Upper lobe of right lung (tissue), 1 donor: ENCODE results near the gene TGFBR3. TPM values are rescaled to one million over a fixed set of nuclear protein-coding genes. Genes with fewer than 3 reads are reported as not detected.

ENCODE experiments used
- ATAC-seq: fragments of 200-7000 bp; cut with Tn5 transposase; one replicate; pipeline ENCODE4 v1.9.1; 2020; ENCODE audit warnings: mild to moderate bottlenecking, moderate library complexity
- DNase-seq: peaks from one replicate; pipeline ENCODE4 v3.0.0-alpha.2; 2020
- H3K27ac ChIP-seq: fragments of 200-600 bp; one replicate; pipeline ENCODE4 v1.8.0; 2022
- H3K27me3 ChIP-seq: fragments of 200-600 bp; one replicate; pipeline ENCODE4 v1.8.0; 2022; ENCODE audit warnings: mild to moderate bottlenecking
- H3K36me3 ChIP-seq: fragments of 200-600 bp; one replicate; pipeline ENCODE4 v1.8.0; 2022
- H3K4me1 ChIP-seq: fragments of 200-600 bp; one replicate; pipeline ENCODE4 v1.8.0; 2022
- H3K4me3 ChIP-seq: fragments of 200-600 bp; one replicate; pipeline ENCODE4 v1.8.0; 2022; ENCODE audit warnings: mild to moderate bottlenecking
- H3K9me3 ChIP-seq: fragments of 200-600 bp; one replicate; pipeline ENCODE4 v1.8.0; 2022
- intact Hi-C: fragments of 100-400 bp; cut with DNase I; formaldehyde crosslinking; loops from one replicate; pipeline ENCODE4 v1.11.0; 2022
- total RNA-seq: library from RNA; stranded (reverse); fragmentation: NEBNext Ultra II Directional; extraction: Animal tissue kit (Norgen Biotek cat#: 25700); gene quantifications from one replicate; pipeline ENCODE4 v1.2.1, GENCODE V29; 2021
- TF ChIP-seq, protein P1 (sequence below): fragments of 200-600 bp; IDR thresholded peaks from one replicate; pipeline ENCODE4 v1.8.0; 2022; ENCODE audit warnings: antibody characterized with exemption
- donor health status: DM: no; HTN: yes; CAD: no; lungs with severe emphysema.

TGFBR3 gene
- total RNA-seq, 1 donor from 2014 or later: 55.9 TPM

DNA sequence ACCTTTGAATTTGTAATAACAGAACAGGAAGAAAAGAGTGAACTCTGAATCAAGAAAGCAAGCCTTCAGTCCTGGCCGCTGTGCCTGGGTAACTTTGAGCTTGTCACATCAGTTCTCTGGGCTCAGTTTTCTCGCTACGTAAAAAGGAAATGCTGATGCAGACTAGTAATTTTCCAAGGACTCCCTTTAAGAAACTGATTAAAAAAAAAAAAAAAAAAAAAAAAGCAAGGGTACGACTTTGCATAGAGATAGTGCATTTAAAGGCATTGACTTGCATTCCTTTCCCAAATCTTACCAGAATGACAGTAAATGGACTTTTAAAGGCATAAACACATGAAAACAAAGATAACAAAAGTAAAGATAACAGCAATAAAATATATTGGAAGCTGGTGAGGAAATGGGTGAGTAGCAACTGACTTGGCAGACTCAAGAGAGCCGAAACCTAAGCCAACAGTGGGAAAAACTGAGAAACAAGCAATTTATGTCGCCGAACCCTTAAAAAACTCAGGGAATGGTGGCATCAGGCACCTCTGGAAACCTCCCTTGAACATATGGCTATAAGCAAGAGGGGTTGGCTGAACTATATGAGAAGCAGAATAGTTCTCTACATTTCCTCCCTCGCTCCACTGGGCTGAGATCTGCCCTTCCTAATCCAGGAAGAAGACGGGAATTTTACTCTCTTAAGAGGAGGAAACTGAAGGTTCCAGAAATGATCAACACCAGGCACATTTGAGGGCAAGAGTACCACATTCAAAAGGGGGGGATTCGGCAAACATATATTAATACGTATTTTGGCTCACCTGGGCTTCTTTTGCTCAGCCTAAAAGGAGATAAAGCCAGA lies 196.1 kb downstream of the TGFBR3 start:
- peaks cover 45% of the 10 kb centered on the region for H3K4me1 ChIP-seq
- intact Hi-C loops: no loop called here
- ATAC-seq (no peak), DNase-seq (no peak)
- H3K27ac ChIP-seq: peak overlapping the region; percentile 37
- no peaks in the 10 kb centered on the region for H3K9me3 ChIP-seq
- peak overlapping the region; percentile 4 for H3K4me3 ChIP-seq
- H3K36me3 ChIP-seq: peaks cover 3% of the 10 kb centered on the region
- TF ChIP-seq, protein P1, sequence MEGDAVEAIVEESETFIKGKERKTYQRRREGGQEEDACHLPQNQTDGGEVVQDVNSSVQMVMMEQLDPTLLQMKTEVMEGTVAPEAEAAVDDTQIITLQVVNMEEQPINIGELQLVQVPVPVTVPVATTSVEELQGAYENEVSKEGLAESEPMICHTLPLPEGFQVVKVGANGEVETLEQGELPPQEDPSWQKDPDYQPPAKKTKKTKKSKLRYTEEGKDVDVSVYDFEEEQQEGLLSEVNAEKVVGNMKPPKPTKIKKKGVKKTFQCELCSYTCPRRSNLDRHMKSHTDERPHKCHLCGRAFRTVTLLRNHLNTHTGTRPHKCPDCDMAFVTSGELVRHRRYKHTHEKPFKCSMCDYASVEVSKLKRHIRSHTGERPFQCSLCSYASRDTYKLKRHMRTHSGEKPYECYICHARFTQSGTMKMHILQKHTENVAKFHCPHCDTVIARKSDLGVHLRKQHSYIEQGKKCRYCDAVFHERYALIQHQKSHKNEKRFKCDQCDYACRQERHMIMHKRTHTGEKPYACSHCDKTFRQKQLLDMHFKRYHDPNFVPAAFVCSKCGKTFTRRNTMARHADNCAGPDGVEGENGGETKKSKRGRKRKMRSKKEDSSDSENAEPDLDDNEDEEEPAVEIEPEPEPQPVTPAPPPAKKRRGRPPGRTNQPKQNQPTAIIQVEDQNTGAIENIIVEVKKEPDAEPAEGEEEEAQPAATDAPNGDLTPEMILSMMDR: no peak
- H3K27me3 ChIP-seq: no peaks in the 10 kb centered on the region

DNA sequence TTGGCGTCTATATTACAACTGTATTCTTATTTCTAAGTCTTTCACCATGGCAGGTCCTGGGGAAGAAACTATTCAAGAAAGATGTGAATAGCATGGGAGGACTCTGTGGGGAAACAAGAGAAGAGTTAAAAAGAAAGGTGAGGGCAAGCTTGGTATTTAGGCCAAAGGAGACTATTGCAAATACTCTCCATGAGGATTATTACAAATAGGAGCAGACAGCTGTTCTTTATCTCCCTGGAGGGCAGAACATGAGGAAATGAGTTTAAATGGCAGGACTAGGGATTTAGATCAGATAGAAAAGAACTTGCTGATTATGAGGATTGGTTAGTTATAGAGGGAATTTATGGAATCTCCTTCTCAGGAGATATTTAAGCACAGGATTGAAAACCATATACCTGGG lies 198.5 kb downstream of the TGFBR3 start:
- TF ChIP-seq, protein P1: no peak
- ATAC-seq: no peak
- H3K36me3 ChIP-seq: peaks cover 14% of the 10 kb centered on the region
- peaks cover 48% of the 10 kb centered on the region for H3K4me1 ChIP-seq
- intact Hi-C loops: no loop called here
- H3K27me3 ChIP-seq: no peaks in the 10 kb centered on the region
- no peak overlapping the region for H3K27ac ChIP-seq
- H3K4me3 ChIP-seq: no peak overlapping the region
- DNase-seq: no peak
- no peaks in the 10 kb centered on the region for H3K9me3 ChIP-seq

DNA sequence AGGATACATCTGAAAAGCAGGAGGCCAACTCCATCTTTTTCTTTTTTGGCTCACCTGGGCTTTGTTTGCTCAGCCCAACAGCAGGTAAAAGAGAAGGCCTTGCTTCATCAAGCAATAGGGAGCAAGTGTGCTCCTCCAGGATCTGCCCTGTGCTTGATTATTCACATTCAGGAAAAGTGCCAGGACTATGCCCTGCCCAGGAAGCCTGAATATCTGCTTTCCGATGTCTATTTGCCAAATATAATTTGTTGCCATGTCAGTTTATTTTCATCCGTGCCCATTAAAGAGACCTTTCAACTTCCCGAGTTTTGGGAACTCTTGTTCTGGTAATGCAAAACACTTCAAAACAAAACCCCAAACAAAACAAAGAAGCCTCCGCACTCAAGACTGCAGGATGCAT lies 200.0 kb downstream of the TGFBR3 start:
- H3K36me3 ChIP-seq: peaks cover 14% of the 10 kb centered on the region
- DNase-seq (no peak), ATAC-seq (peak; percentile 54)
- no peak overlapping the region for H3K4me3 ChIP-seq
- H3K9me3 ChIP-seq: no peaks in the 10 kb centered on the region
- no peaks in the 10 kb centered on the region for H3K27me3 ChIP-seq
- intact Hi-C loops: no loop called here
- peak overlapping the region; percentile 36 for H3K27ac ChIP-seq
- peaks cover 48% of the 10 kb centered on the region for H3K4me1 ChIP-seq
- TF ChIP-seq, protein P1: no peak

DNA sequence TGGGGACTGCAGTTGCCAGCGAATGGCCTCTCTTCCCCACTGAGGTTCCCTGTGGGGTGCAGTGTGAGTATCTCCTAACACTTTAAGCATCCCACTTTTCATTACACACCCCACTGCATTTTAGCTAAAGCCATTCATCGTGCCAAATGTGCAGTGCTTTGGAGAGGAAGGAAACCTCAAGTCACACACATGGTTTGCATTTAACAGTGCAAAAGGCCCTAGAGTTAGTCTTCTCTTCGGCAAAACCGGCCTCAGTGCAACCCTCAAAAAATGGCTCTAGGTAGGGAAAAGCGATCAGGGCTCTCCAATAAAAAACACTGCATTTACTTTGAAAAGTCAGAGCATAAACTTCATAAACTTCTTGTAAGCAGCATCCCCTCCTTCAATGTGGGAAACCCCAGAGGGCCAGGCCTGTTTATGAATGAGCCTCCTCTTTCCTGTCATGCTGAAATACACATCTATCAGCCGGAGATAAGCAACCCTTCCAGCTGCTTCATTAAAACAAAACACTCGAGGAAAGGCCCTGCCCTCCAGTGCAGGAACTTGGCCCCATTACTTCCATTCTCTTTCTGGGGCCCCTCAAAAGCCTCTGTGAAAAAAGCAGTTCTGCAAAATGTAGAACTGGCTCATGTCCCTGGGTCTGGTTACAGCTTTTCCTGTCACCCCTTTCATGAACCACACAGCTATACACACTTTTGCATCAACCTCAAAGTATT lies 201.3 kb downstream of the TGFBR3 start:
- peak overlapping the region; percentile 17 for H3K27ac ChIP-seq
- DNase-seq (no peak), ATAC-seq (peak; percentile 64)
- no peaks in the 10 kb centered on the region for H3K9me3 ChIP-seq
- intact Hi-C loops: no loop called here
- TF ChIP-seq, protein P1: no peak
- H3K4me3 ChIP-seq: no peak overlapping the region
- no peaks in the 10 kb centered on the region for H3K27me3 ChIP-seq
- peaks cover 48% of the 10 kb centered on the region for H3K4me1 ChIP-seq
- H3K36me3 ChIP-seq: peaks cover 14% of the 10 kb centered on the region

DNA sequence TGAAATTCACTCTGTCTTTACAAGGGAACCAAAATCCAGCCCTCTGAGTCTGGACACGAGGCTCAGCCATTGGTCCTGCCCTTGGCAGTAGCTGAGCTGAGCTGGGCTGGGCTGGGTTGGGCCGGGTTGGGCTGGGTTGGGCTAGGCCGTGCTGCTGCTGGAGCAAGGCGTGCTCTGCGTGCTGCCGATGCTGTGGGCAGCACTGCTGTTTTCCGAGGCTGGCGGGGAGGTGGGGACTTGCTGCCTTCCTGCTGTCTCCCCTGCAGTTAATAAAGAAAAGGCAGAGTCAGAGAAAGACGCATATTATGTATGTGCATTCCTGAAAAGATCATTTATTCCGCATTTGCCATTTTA lies 202.4 kb downstream of the TGFBR3 start:
- H3K27me3 ChIP-seq: no peaks in the 10 kb centered on the region
- peaks cover 14% of the 10 kb centered on the region for H3K36me3 ChIP-seq
- H3K4me1 ChIP-seq: peaks cover 39% of the 10 kb centered on the region
- intact Hi-C loops: no loop called here
- no peak overlapping the region for H3K27ac ChIP-seq
- peak; percentile 38 for ATAC-seq
- no peak for DNase-seq
- no peak overlapping the region for H3K4me3 ChIP-seq
- H3K9me3 ChIP-seq: no peaks in the 10 kb centered on the region
- TF ChIP-seq, protein P1: no peak
